ES-I3 (cell line): Measurements from ENCODE around the gene TBXT.

Experiments
- H3K36me3 ChIP-seq: 2 replicates; pipeline ENCODE4 v1.6.1; 2013; ENCODE audit warnings: mild to moderate bottlenecking, low read length, control low read depth, moderate library complexity; ENCODE audit not compliant: insufficient read depth
- H3K4me1 ChIP-seq: 2 replicates; pipeline ENCODE4 v1.6.1; 2013; ENCODE audit warnings: mild to moderate bottlenecking, control low read depth, low read length; ENCODE audit not compliant: insufficient read depth
- H3K9ac ChIP-seq: 2 replicates; pipeline ENCODE4 v1.6.1; 2013; ENCODE audit warnings: low read depth, mild to moderate bottlenecking, low read length, moderate library complexity
- H3K9me3 ChIP-seq: 2 replicates; pipeline ENCODE4 v1.6.1; 2013; ENCODE audit warnings: mild to moderate bottlenecking, low read length, moderate library complexity; ENCODE audit not compliant: control insufficient read depth, insufficient read depth

TBXT gene

DNA sequence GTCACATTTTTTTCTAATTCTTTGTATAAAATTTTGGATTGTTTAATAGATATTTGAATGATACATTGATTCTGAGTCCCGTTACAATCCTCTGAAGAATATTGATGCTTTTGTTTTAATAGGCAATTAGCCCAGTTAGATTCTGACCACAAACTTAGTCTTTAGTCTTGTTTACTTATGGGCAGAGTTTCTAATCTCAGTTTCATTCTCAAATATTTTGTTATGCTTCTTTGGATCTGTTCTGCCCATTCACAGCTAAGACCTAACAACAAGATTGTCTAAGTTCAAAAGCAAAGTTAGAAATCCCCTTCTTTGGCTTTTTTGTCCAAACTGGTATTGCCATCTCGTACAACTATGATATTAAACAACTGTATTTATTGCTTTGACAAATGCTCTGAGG, 58.0 kb downstream of the TBXT start:
- Histone ChIP-seq H3K9ac (no peak overlapping the region), H3K4me1 (no peaks in the 10 kb centered on the region), H3K36me3 (no peaks in the 10 kb centered on the region), H3K9me3 (no peaks in the 10 kb centered on the region)
